ENCODE measurements around the gene CPEB3.

DNA sequence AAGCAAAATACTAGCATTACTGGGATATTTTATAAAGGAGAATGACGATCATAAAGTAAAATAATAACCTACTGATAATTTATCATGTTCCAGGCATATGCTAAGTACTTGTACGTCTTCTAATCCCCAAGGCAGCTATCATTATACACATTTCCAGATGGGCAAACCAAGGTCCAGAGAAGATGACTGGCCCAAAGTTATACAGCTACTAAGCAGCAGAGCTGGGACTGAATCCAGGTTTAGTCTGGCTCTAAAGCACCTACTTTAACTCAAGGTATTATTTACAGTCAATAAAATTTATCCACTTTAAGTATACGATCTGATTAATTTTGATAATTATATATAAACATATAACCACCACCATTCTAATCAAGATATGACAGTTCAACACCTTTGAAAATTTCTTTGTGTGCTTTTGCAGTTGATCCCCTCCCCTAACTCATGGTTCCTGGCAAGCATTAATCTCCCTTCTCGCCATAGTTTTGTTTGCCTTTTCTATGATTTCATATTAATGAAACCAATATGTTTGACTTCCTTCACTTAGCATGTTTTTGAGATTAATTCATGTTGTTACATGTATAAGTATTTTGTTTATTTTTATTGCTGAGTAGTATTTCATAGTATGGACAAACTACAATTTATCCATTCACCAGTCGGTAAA is 126.7 kb downstream of the CPEB3 start:
- TF ChIP-seq, protein P1, sequence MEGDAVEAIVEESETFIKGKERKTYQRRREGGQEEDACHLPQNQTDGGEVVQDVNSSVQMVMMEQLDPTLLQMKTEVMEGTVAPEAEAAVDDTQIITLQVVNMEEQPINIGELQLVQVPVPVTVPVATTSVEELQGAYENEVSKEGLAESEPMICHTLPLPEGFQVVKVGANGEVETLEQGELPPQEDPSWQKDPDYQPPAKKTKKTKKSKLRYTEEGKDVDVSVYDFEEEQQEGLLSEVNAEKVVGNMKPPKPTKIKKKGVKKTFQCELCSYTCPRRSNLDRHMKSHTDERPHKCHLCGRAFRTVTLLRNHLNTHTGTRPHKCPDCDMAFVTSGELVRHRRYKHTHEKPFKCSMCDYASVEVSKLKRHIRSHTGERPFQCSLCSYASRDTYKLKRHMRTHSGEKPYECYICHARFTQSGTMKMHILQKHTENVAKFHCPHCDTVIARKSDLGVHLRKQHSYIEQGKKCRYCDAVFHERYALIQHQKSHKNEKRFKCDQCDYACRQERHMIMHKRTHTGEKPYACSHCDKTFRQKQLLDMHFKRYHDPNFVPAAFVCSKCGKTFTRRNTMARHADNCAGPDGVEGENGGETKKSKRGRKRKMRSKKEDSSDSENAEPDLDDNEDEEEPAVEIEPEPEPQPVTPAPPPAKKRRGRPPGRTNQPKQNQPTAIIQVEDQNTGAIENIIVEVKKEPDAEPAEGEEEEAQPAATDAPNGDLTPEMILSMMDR (IDR thresholded peaks at IDR 0.05), result no peak
- TF ChIP-seq POLR2A (IDR thresholded peaks at IDR 0.05), result no peak

Data from body of pancreas (tissue), 4 donors.